Upper lobe of right lung (tissue), 1 donor: ENCODE measurements around the gene FRRS1L. TPM values are rescaled to one million over a fixed set of nuclear protein-coding genes. Genes with fewer than 3 reads are reported as not detected.

Experiments
- ATAC-seq: fragments of 200-7000 bp; cut with Tn5 transposase; one replicate; pipeline ENCODE4 v1.9.1; 2020; ENCODE audit warnings: mild to moderate bottlenecking, moderate library complexity
- DNase-seq: peaks from one replicate; pipeline ENCODE4 v3.0.0-alpha.2; 2020
- H3K27ac ChIP-seq: fragments of 200-600 bp; one replicate; pipeline ENCODE4 v1.8.0; 2022
- H3K27me3 ChIP-seq: fragments of 200-600 bp; one replicate; pipeline ENCODE4 v1.8.0; 2022; ENCODE audit warnings: mild to moderate bottlenecking
- H3K36me3 ChIP-seq: fragments of 200-600 bp; one replicate; pipeline ENCODE4 v1.8.0; 2022
- H3K4me1 ChIP-seq: fragments of 200-600 bp; one replicate; pipeline ENCODE4 v1.8.0; 2022
- H3K4me3 ChIP-seq: fragments of 200-600 bp; one replicate; pipeline ENCODE4 v1.8.0; 2022; ENCODE audit warnings: mild to moderate bottlenecking
- H3K9me3 ChIP-seq: fragments of 200-600 bp; one replicate; pipeline ENCODE4 v1.8.0; 2022
- intact Hi-C: fragments of 100-400 bp; cut with DNase I; formaldehyde crosslinking; loops from one replicate; pipeline ENCODE4 v1.11.0; 2022
- total RNA-seq: library from RNA; stranded (reverse); fragmentation: NEBNext Ultra II Directional; extraction: Animal tissue kit (Norgen Biotek cat#: 25700); gene quantifications from one replicate; pipeline ENCODE4 v1.2.1, GENCODE V29; 2021
- TF ChIP-seq, protein P1 (sequence below): fragments of 200-600 bp; IDR thresholded peaks from one replicate; pipeline ENCODE4 v1.8.0; 2022; ENCODE audit warnings: antibody characterized with exemption
- donor health status: DM: no; HTN: yes; CAD: no; lungs with severe emphysema.

Gene FRRS1L
- total RNA-seq, 1 donor from 2014 or later: 0.09 TPM

DNA sequence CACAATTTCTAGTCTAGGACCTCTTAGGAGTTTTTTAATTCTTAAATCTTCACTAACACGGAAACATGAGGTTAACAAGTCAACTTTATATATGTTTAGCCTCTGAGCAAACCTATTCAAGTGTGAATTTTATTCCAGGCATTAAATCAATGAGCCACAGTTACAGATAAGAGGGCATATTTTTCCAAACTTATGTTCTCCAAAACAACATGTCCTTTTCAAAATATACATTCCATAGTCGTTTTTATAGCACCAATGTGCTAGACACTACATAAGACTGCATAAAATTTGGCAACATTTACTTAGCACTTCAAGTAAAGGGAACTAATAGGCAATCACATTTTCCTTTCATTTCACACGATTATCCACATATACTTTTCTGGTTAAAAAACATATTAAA lies 53.8 kb downstream of the FRRS1L start:
- intact Hi-C loops: no loop called here

DNA sequence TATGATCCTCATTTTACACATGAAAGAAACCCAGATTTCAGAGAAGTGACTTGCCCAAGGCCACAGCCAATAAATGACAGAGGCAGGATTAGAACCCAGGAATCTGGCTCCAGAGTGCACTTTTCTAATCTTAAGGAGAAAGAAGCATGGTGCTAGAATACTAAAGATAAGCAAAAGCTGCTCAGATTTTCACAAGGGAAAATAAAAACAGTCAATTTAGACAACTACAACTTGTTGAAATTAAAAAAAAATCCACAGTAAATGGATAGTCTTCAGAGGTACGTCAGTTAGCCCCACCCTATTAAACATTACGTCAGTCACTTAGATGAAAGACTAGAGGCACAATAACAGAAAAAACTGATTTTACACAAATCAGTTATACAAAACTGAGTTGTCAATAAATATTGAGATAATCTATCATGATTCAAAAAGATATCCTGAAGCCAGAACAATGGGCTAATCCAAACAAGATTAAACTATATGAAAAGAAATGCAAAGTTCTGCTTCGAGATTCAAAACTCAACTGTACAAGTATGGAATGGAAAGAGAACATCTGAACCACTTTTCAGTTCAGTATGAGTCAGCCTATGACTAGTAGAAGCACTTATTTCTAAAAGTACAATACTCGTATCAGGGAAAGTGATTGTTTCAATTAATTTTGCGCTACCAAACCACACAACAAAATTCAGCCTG lies 56.6 kb downstream of the FRRS1L start:
- TF ChIP-seq, protein P1, sequence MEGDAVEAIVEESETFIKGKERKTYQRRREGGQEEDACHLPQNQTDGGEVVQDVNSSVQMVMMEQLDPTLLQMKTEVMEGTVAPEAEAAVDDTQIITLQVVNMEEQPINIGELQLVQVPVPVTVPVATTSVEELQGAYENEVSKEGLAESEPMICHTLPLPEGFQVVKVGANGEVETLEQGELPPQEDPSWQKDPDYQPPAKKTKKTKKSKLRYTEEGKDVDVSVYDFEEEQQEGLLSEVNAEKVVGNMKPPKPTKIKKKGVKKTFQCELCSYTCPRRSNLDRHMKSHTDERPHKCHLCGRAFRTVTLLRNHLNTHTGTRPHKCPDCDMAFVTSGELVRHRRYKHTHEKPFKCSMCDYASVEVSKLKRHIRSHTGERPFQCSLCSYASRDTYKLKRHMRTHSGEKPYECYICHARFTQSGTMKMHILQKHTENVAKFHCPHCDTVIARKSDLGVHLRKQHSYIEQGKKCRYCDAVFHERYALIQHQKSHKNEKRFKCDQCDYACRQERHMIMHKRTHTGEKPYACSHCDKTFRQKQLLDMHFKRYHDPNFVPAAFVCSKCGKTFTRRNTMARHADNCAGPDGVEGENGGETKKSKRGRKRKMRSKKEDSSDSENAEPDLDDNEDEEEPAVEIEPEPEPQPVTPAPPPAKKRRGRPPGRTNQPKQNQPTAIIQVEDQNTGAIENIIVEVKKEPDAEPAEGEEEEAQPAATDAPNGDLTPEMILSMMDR: no peak
- Histone ChIP-seq H3K27ac (peak overlapping the region; percentile 75), H3K4me3 (no peak overlapping the region), H3K36me3 (peaks cover under 1% of the 10 kb centered on the region), H3K4me1 (peaks cover 83% of the 10 kb centered on the region), H3K9me3 (no peaks in the 10 kb centered on the region), H3K27me3 (no peaks in the 10 kb centered on the region)
- no peak for DNase-seq
- ATAC-seq: no peak
- intact Hi-C loops: no loop called here

More for the DNA sequence above, 53.8 kb downstream of the FRRS1L start:
- H3K27ac ChIP-seq: peak overlapping the region; percentile 73
- no peaks in the 10 kb centered on the region for H3K36me3 ChIP-seq
- TF ChIP-seq, protein P1: no peak
- no peaks in the 10 kb centered on the region for H3K27me3 ChIP-seq
- ATAC-seq (no peak), DNase-seq (no peak)
- H3K9me3 ChIP-seq: no peaks in the 10 kb centered on the region
- no peak overlapping the region for H3K4me3 ChIP-seq
- peaks cover 92% of the 10 kb centered on the region for H3K4me1 ChIP-seq

DNA sequence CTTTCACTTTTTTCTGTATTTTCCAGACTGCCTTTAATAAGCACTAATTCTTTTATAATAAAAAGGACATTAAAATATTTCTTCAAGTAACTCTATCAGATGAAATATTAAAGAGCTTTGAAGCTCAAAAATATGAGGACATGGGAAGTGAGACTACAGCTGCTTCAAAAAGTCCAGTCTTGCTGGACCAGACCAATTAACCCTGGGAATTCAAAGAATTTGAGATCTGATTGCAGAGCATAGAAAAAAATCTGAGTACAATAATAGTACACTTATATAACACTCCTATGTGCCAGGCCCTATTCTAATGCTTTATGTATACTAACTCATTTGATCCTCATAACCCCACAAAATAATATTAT lies 57.1 kb downstream of the FRRS1L start:
- H3K9me3 ChIP-seq: no peaks in the 10 kb centered on the region
- H3K36me3 ChIP-seq: peaks cover 6% of the 10 kb centered on the region
- no peak for DNase-seq
- TF ChIP-seq, protein P1: no peak
- no peak for ATAC-seq
- H3K4me1 ChIP-seq: peaks cover 78% of the 10 kb centered on the region
- no peaks in the 10 kb centered on the region for H3K27me3 ChIP-seq
- intact Hi-C loops: no loop called here
- peak overlapping the region; percentile 75 for H3K27ac ChIP-seq
- no peak overlapping the region for H3K4me3 ChIP-seq

DNA sequence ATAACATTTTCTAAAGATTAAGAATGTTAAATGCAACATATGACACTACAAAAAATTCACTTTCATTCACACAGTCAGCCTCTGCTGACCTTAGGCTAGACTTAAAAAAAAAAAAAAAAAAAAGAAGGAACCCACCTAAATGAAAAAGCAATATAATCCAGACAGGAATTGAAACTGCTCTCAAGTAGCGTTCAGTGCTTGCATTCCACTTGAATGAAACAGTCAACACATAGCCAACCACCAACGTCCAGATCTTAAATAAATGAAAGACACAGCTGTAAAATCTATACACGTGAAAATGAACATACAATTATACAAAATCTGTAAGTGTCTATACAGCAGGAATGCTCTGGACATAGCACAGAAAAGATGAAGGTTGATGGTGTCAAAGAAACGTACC lies 58.7 kb downstream of the FRRS1L start:
- no peak for DNase-seq
- peak; percentile 54 for ATAC-seq
- Histone ChIP-seq H3K4me3 (no peak overlapping the region), H3K27me3 (no peaks in the 10 kb centered on the region), H3K9me3 (no peaks in the 10 kb centered on the region), H3K36me3 (peaks cover 20% of the 10 kb centered on the region), H3K4me1 (peaks cover 61% of the 10 kb centered on the region), H3K27ac (peak overlapping the region; percentile 75)
- intact Hi-C loops: no loop called here
- TF ChIP-seq, protein P1: no peak

DNA sequence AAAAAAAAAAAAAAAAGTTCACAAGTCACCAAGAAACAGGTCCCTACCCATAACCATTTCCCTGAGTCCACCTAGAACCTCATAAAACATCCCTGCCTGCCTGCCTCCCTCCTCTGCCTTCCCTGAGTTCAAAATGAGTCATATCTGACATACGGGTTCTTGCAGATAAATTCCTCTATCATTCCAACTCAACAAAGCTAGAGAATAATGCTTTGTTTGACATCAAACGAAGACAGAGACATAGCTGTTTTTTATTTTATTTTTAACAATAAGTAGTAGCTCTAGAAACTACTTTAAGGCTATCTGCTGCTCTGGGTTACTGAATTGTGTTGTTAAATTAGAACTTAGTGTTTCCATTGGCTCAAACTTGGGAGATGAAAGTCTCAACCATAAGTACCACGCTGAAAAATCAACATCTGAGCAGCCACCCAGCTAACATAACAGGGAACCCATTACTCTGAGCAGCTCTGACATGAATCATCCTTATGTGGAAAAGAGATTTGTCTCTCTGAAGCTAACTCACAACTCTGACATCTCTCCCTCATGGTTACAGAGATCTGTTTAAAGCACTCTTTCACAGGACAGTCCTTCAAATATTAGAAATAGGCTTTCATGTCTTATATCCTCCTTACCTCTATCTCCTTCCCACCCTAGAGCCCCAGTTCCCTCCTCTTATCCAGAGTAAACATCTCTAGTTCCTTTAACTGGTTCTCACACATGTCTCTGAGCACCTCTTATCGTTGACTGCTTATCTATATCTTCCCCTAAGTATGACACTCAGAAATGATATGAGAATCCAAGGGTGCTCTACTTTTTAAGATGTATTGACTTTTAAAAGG lies 59.4 kb downstream of the FRRS1L start:
- H3K4me3 ChIP-seq: no peak overlapping the region
- no peak for DNase-seq
- TF ChIP-seq, protein P1: no peak
- peak overlapping the region; percentile 75 for H3K27ac ChIP-seq
- ATAC-seq: peak; percentile 57
- H3K4me1 ChIP-seq: peaks cover 54% of the 10 kb centered on the region
- H3K27me3 ChIP-seq: no peaks in the 10 kb centered on the region
- no peaks in the 10 kb centered on the region for H3K9me3 ChIP-seq
- H3K36me3 ChIP-seq: peaks cover 20% of the 10 kb centered on the region
- intact Hi-C loops: no loop called here
